Mesendoderm (in vitro differentiated cells): ENCODE data around the gene TEX12.

ENCODE experiments used
- DNase-seq: peaks from one replicate; pipeline ENCODE4 v3.0.0; 2013
- H2AK5ac ChIP-seq: 2 replicates; pipeline ENCODE4 v1.6.1; 2013; ENCODE audit warnings: low read length, inconsistent platforms
- H2BK120ac ChIP-seq: 2 replicates; pipeline ENCODE4 v1.6.1; 2013; ENCODE audit warnings: low read depth, mild to moderate bottlenecking, low read length, moderate library complexity, mixed read lengths
- H2BK15ac ChIP-seq: replicated peaks from 2 replicates; pipeline ENCODE4 v1.6.1; 2013; ENCODE audit warnings: low read depth, mild to moderate bottlenecking, moderate library complexity
- H2BK5ac ChIP-seq: 2 replicates; pipeline ENCODE4 v1.6.1; 2013; ENCODE audit warnings: low read length, inconsistent platforms
- H3K18ac ChIP-seq: 2 replicates; pipeline ENCODE4 v1.6.1; 2013; ENCODE audit warnings: mild to moderate bottlenecking, low read length, mixed read lengths
- H3K23ac ChIP-seq: one replicate; pipeline ENCODE4 v1.6.1; 2013; ENCODE audit warnings: low read length
- H3K27ac ChIP-seq: 2 replicates; pipeline ENCODE4 v1.5.1; 2013; ENCODE audit warnings: low read depth, mild to moderate bottlenecking, inconsistent platforms, low read length, moderate library complexity
- H3K27me3 ChIP-seq: 2 replicates; pipeline ENCODE4 v1.6.1; 2013; ENCODE audit warnings: low read length, control low read depth, mild to moderate bottlenecking, inconsistent platforms; ENCODE audit not compliant: insufficient read depth, poor library complexity
- H3K36me3 ChIP-seq: 2 replicates; pipeline ENCODE4 v1.6.1; 2013; ENCODE audit warnings: low read length, inconsistent platforms; ENCODE audit not compliant: control insufficient read depth, insufficient read depth
- H3K4ac ChIP-seq: one replicate; pipeline ENCODE4 v1.6.1; 2013; ENCODE audit warnings: low read depth, mild to moderate bottlenecking, low read length, moderate library complexity
- H3K4me1 ChIP-seq: 2 replicates; pipeline ENCODE4 v1.6.1; 2013; ENCODE audit warnings: low read depth, low read length, inconsistent platforms; ENCODE audit not compliant: control insufficient read depth
- H3K4me2 ChIP-seq: 2 replicates; pipeline ENCODE4 v1.6.1; 2013; ENCODE audit warnings: low read length
- H3K4me3 ChIP-seq: 2 replicates; pipeline ENCODE4 v1.5.1; 2013; ENCODE audit warnings: mild to moderate bottlenecking, low read length
- H3K56ac ChIP-seq: one replicate; pipeline ENCODE4 v1.6.1; 2013; ENCODE audit warnings: low read length
- H3K79me1 ChIP-seq: 2 replicates; pipeline ENCODE4 v1.6.1; 2013; ENCODE audit warnings: low read length, inconsistent platforms
- H3K79me2 ChIP-seq: 2 replicates; pipeline ENCODE4 v1.6.1; 2013; ENCODE audit warnings: mild to moderate bottlenecking, low read length; ENCODE audit not compliant: control insufficient read depth, insufficient read depth
- H3K9ac ChIP-seq: 2 replicates; pipeline ENCODE4 v1.6.1; 2013; ENCODE audit warnings: low read length, inconsistent platforms
- H4K5ac ChIP-seq: one replicate; pipeline ENCODE4 v1.6.1; 2013; ENCODE audit warnings: low read length
- H4K8ac ChIP-seq: one replicate; pipeline ENCODE4 v1.6.1; 2013; ENCODE audit warnings: low read depth, mild to moderate bottlenecking, control low read depth, low read length, moderate library complexity
- WGBS: extraction: QIAGEN DNeasy Blood & Tissue Kit; methylation state at CpG from one replicate; pipeline ENCODE4 v1.1.7; 2013; ENCODE audit warnings: low lambda C conversion rate, missing lambda C conversion rate; ENCODE audit not compliant: insufficient coverage; ENCODE audit errors: extremely low coverage; 5-methylcytosine and 5-hydroxymethylcytosine counted together

Gene TEX12

DNA sequence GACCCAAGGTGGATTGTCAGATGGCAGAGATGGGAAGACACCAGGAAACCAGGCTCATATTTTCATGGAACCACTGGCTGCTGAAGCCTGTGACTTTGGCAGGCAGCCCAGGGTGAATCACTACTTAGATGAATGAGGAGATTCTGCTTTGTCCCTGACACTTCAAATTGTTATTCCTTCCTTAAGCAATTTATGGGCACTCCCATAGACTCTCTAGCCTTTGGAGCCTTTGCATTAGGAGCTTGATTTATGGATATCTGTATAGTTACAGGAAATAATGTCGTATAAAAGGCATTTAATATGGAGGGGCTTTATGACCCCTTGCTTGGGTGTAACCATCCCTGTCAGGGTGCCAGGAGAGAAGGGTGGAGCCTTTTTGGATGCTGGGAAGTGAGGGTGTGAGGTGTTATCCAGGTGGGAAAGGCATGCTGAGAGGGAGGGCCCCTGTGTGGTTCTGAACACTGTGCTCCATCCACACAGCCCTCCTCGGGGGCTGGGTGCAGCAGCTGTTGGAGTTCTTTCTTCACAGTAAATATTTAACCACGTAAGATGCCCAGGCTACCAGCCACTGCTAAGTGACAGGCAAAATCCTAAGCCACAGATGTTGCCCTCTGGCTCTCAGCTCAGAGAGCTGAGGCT lies 38.6 kb upstream of the TEX12 start:
- Histone ChIP-seq H3K9ac (no peak overlapping the region), H2BK5ac (no peak overlapping the region), H3K36me3 (no peaks in the 10 kb centered on the region), H3K79me2 (no peaks in the 10 kb centered on the region), H4K5ac (no peak overlapping the region), H3K4me2 (no peak overlapping the region), H3K4me3 (no peak overlapping the region), H2BK15ac (no peak overlapping the region), H2AK5ac (no peak overlapping the region), H2BK120ac (no peak overlapping the region), H3K18ac (no peak overlapping the region), H3K27ac (no peak overlapping the region), H3K56ac (no peak overlapping the region), H3K4ac (no peak overlapping the region), H3K27me3 (no peaks in the 10 kb centered on the region), H3K23ac (no peak overlapping the region), H3K79me1 (no peaks in the 10 kb centered on the region), H3K4me1 (no peaks in the 10 kb centered on the region), H4K8ac (no peak overlapping the region)
- no peak for DNase-seq
- no CpG with 5 or more reads among the region's 3 CpGs for WGBS

DNA sequence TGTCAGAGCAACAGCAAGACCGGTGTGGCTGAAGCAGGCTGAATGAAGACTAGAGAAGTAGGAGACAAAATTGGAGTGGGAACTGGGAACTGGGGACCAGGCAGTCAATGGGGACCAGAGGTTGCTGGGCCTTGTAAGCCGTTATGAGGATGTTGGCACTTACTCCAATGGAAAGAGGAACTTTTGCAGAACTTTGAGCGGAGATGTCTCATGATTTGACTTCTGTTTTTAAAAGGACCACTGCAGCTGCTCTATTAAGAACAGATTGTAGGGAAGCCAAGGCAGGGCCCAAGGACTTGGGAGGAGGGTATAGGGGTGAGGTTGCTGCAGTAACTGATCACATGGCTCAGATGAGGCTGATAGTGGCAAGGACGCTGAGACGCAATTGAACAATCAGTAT lies 37.5 kb upstream of the TEX12 start:
- Histone ChIP-seq H4K8ac (no peak overlapping the region), H3K4ac (no peak overlapping the region), H3K4me3 (no peak overlapping the region), H3K56ac (no peak overlapping the region), H2AK5ac (no peak overlapping the region), H3K4me2 (no peak overlapping the region), H3K9ac (no peak overlapping the region), H4K5ac (no peak overlapping the region), H3K4me1 (no peaks in the 10 kb centered on the region), H3K79me1 (no peaks in the 10 kb centered on the region), H3K27ac (no peak overlapping the region), H2BK5ac (no peak overlapping the region), H3K79me2 (no peaks in the 10 kb centered on the region), H3K18ac (no peak overlapping the region), H3K27me3 (no peaks in the 10 kb centered on the region), H2BK120ac (no peak overlapping the region), H3K23ac (no peak overlapping the region), H3K36me3 (no peaks in the 10 kb centered on the region), H2BK15ac (no peak overlapping the region)
- no CpG with 5 or more reads among the region's 5 CpGs for WGBS
- DNase-seq: no peak

DNA sequence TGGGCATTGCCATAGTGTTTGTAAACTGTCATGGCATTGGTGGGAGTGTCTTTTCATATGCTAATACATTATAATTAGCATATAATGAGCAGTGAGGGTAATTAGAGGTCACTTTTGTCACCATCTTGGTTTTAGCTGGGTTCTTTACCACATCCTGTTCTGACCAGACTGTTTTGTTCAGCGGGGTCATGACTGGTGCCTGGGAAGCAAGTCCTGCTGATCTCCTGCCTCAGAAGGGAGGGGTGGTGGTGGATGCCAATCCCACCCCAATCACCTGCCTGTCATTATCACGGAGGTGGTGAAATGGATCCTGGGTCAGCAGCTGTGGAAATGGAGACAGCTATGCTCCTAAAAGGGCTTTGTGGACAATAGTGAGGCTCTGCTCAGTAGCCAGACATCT lies 34.4 kb upstream of the TEX12 start:
- no peak overlapping the region for H2BK5ac ChIP-seq
- no peak overlapping the region for H3K18ac ChIP-seq
- H3K27me3 ChIP-seq: no peaks in the 10 kb centered on the region
- H4K5ac ChIP-seq: no peak overlapping the region
- no peak overlapping the region for H3K27ac ChIP-seq
- no peak overlapping the region for H3K4me2 ChIP-seq
- H3K56ac ChIP-seq: no peak overlapping the region
- H3K79me1 ChIP-seq: no peaks in the 10 kb centered on the region
- H3K4me1 ChIP-seq: no peaks in the 10 kb centered on the region
- no peak overlapping the region for H3K23ac ChIP-seq
- no peak overlapping the region for H2BK15ac ChIP-seq
- no peak overlapping the region for H3K4me3 ChIP-seq
- no peak overlapping the region for H3K4ac ChIP-seq
- H3K79me2 ChIP-seq: no peaks in the 10 kb centered on the region
- H3K9ac ChIP-seq: no peak overlapping the region
- peak; percentile 40 for DNase-seq
- no peak overlapping the region for H4K8ac ChIP-seq
- H2BK120ac ChIP-seq: no peak overlapping the region
- H3K36me3 ChIP-seq: no peaks in the 10 kb centered on the region
- H2AK5ac ChIP-seq: no peak overlapping the region
- WGBS: no CpG with 5 or more reads among the region's 2 CpGs

DNA sequence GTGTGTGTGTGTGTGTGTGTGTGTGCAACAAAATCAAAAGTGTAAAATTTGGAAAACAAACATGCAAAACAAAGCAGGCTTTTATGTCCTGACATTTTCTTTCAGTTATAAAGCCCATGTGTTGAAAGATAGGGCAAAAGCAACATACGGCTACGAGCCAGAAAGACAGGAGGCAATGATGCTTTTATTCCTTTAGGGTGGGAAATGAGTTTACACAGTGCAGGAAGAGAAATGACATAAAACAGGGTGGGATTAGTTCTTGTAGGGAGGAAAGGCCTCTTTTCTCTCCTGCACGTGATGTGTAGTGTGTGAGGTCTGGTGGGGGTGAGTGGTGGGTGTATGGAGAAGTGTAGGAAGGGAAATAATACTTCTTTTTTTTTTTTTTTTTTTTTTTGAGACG lies 32.7 kb upstream of the TEX12 start:
- WGBS: no CpG with 5 or more reads among the region's 4 CpGs

DNA sequence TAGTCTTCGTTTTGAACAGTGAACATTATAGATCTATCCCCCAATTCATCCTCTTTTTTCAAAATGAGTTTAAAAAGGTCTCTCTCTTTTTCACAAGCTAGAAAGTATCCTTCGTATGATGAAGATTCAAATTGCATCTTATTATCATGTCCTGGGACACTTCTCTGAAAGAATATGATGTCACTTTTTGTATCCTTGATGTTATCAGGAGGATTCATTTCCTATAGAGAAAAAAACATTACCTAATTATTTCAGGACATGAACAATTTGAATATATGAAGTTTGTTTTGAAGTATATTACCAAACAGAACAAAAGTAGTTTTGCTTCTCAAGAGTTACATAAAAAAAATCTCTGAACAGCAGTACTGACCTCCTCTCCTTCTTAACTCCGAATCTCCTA lies 23.6 kb upstream of the TEX12 start:
- Histone ChIP-seq H2BK5ac (no peak overlapping the region), H2AK5ac (no peak overlapping the region), H3K4me2 (no peak overlapping the region), H2BK120ac (no peak overlapping the region), H3K4me1 (no peaks in the 10 kb centered on the region), H3K18ac (no peak overlapping the region), H3K56ac (no peak overlapping the region), H3K9ac (no peak overlapping the region), H3K36me3 (no peaks in the 10 kb centered on the region), H3K4ac (no peak overlapping the region), H3K23ac (no peak overlapping the region), H3K27ac (no peak overlapping the region), H3K79me1 (no peaks in the 10 kb centered on the region), H4K8ac (no peak overlapping the region), H4K5ac (no peak overlapping the region), H3K4me3 (no peak overlapping the region), H3K27me3 (no peaks in the 10 kb centered on the region), H2BK15ac (no peak overlapping the region), H3K79me2 (no peaks in the 10 kb centered on the region)
- DNase-seq: no peak
- WGBS: no CpG with 5 or more reads among the region's 3 CpGs

More for the DNA sequence above, 32.7 kb upstream of the TEX12 start:
- Histone ChIP-seq H3K4me3 (no peak overlapping the region), H3K36me3 (no peaks in the 10 kb centered on the region), H3K79me1 (no peaks in the 10 kb centered on the region), H2BK120ac (no peak overlapping the region), H4K8ac (no peak overlapping the region), H3K27me3 (no peaks in the 10 kb centered on the region), H3K9ac (no peak overlapping the region), H3K27ac (no peak overlapping the region), H3K79me2 (no peaks in the 10 kb centered on the region), H2AK5ac (no peak overlapping the region), H3K4me2 (no peak overlapping the region), H3K23ac (no peak overlapping the region), H4K5ac (no peak overlapping the region), H2BK15ac (no peak overlapping the region), H2BK5ac (no peak overlapping the region), H3K18ac (no peak overlapping the region), H3K4ac (no peak overlapping the region), H3K56ac (no peak overlapping the region), H3K4me1 (no peaks in the 10 kb centered on the region)
- DNase-seq: no peak

DNA sequence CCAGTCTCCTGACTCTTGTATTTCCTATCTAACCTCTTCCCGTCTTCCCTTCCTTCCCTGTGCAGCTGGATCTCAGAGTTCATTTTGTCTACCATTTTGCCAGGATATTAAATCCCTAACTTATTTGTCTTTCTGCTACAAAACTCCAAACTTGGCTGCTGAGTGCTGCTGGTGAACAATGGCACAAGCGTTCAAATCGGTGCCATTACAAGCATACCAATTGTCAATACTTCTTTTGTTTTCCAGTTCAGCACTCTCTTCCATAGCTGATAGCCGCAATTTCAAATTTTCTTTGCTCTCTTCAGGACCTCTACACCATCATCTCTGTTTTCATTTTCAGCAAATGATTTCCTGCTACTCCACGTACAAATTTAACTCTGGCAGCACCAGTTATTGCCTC lies 16.7 kb upstream of the TEX12 start:
- no peaks in the 10 kb centered on the region for H3K79me2 ChIP-seq
- H2BK15ac ChIP-seq: no peak overlapping the region
- no peaks in the 10 kb centered on the region for H3K79me1 ChIP-seq
- H3K18ac ChIP-seq: no peak overlapping the region
- no peak overlapping the region for H3K23ac ChIP-seq
- no peaks in the 10 kb centered on the region for H3K36me3 ChIP-seq
- H3K27ac ChIP-seq: no peak overlapping the region
- H2BK120ac ChIP-seq: no peak overlapping the region
- H3K27me3 ChIP-seq: no peaks in the 10 kb centered on the region
- no peak overlapping the region for H3K56ac ChIP-seq
- H3K4me1 ChIP-seq: no peaks in the 10 kb centered on the region
- H3K4ac ChIP-seq: no peak overlapping the region
- H2BK5ac ChIP-seq: no peak overlapping the region
- DNase-seq: no peak
- H4K5ac ChIP-seq: no peak overlapping the region
- H4K8ac ChIP-seq: no peak overlapping the region
- WGBS: no CpG with 5 or more reads among the region's 5 CpGs
- H2AK5ac ChIP-seq: no peak overlapping the region
- no peak overlapping the region for H3K4me2 ChIP-seq
- no peak overlapping the region for H3K9ac ChIP-seq
- no peak overlapping the region for H3K4me3 ChIP-seq
